Measurements from ENCODE around the gene XRCC4.

GRCh38 chr5:83145241-83145640 is 67.9 kb downstream of the XRCC4 start:
- TF ChIP-seq CTCF (IDR thresholded peaks at IDR 0.05) (no peak), POLR2A (IDR thresholded peaks at IDR 0.05) (no peak)

All from sigmoid colon (tissue), 3 donors.